ENCODE results near the gene GPC6.

- TF ChIP-seq CTCF (IDR thresholded peaks at IDR 0.05): no peak
- TF ChIP-seq POLR2A (IDR thresholded peaks at IDR 0.05): no peak
Measured at GRCh38 chr13:93640452-93640851, 413.8 kb downstream of the GPC6 start.
